GM12865 (cell line): Measurements from ENCODE around the gene ZNRF3.

Experiments used
- DNase-seq: peaks from one replicate; pipeline ENCODE4 v3.0.0; 2010; ENCODE audit warnings: low read depth
- H3K4me3 ChIP-seq: 2 replicates; pipeline ENCODE4 v1.5.1; 2011; ENCODE audit warnings: mild to moderate bottlenecking, low read depth, low read length, control low read depth
- TF ChIP-seq, protein P1 (sequence below): IDR thresholded peaks from 2 replicates; pipeline ENCODE4 v1.5.1; 2011; ENCODE audit warnings: low read length, control low read depth, low read depth, inconsistent platforms; ENCODE audit not compliant: insufficient read depth; ENCODE audit errors: missing control alignments

Gene ZNRF3

DNA sequence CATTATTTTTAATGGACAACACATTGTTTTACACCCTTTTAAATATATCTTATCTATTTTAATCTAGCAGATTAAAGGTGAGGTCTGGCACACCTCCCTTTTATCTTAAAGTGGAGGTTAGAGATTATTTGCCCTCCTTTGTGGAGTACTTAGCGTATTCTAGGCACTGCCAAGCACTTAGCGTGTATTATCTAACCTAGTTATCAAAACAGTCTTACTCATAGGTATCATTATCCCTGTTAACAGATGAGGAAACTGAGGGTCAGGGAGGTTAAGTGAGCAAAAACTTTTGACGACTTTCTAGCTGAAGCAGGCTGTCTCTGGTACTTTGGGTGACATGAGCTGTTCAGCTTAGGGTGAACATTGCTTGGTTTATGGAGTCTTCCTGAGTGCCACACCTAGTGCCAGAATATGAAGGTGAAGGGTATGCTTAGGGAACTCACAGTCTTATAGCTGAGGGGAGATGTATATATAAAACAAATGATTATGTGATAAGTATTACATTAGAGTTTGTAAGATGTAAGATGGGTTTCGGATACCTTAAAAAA, 55.0 kb downstream of the ZNRF3 start:
- no peak overlapping the region for H3K4me3 ChIP-seq
- no peak for DNase-seq
- TF ChIP-seq, protein P1, sequence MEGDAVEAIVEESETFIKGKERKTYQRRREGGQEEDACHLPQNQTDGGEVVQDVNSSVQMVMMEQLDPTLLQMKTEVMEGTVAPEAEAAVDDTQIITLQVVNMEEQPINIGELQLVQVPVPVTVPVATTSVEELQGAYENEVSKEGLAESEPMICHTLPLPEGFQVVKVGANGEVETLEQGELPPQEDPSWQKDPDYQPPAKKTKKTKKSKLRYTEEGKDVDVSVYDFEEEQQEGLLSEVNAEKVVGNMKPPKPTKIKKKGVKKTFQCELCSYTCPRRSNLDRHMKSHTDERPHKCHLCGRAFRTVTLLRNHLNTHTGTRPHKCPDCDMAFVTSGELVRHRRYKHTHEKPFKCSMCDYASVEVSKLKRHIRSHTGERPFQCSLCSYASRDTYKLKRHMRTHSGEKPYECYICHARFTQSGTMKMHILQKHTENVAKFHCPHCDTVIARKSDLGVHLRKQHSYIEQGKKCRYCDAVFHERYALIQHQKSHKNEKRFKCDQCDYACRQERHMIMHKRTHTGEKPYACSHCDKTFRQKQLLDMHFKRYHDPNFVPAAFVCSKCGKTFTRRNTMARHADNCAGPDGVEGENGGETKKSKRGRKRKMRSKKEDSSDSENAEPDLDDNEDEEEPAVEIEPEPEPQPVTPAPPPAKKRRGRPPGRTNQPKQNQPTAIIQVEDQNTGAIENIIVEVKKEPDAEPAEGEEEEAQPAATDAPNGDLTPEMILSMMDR: no peak

DNA sequence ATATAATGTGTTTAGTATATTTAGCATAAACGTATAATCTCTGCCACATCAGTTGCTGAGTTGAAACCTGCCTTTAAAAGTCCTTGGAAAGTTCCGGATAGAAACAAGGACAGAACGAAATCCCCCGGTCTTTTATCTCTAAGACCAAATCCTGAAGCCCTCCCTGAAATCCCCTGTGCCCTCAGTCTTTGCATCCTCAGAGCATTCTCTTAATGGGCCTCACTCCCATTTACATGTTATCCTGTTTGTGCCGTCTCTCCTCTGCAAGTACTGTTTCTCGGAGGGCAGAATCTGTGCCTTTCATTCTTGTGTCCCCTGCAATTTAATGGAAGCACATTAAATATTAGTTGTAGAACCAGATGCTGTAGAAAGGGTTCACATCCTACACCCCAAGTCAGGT, 56.0 kb downstream of the ZNRF3 start:
- TF ChIP-seq, protein P1: no peak
- no peak for DNase-seq

DNA sequence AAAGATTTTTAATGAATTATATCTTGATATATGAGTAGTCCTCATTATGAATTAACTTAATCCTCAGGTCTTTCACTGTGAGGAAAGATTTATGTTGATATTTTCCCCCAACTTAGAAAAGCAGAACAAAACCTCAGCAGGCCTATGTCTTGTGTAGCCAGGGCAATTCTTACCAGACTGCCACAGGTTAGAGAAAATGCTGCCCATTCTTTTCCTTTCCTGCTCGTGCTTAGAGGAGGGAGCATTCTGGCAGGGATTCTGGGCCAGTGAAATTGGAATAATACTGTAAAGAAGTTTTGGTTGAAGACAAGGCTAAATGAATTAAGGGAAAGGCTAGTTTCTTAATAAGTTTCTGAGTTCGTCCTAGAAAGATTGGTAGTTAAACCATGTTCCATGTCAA, 56.6 kb downstream of the ZNRF3 start:
- no peak for DNase-seq
- TF ChIP-seq, protein P1: no peak
- no peak overlapping the region for H3K4me3 ChIP-seq

More for the DNA sequence above, 56.0 kb downstream of the ZNRF3 start:
- H3K4me3 ChIP-seq: no peak overlapping the region

DNA sequence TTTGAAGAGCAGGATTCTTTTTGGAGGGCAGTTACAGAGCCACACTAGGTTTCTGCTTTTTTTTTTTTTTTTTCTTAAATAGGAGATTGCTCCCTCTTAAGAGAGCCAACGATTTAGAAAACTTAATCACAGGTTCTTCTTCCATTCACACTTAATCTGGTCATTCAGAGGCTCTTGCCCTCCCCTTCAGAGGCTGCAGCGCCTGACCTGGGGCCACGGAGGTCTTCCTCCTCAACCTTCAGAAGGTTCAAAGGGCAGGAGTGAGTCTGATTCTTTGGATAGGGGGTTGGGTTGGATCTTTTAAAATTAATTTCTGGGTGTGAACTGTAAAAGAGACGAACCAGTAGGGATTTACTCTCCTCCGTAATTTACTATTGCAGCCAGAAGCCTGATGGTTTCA, 57.1 kb downstream of the ZNRF3 start:
- DNase-seq: no peak
- H3K4me3 ChIP-seq: no peak overlapping the region
- TF ChIP-seq, protein P1: no peak

DNA sequence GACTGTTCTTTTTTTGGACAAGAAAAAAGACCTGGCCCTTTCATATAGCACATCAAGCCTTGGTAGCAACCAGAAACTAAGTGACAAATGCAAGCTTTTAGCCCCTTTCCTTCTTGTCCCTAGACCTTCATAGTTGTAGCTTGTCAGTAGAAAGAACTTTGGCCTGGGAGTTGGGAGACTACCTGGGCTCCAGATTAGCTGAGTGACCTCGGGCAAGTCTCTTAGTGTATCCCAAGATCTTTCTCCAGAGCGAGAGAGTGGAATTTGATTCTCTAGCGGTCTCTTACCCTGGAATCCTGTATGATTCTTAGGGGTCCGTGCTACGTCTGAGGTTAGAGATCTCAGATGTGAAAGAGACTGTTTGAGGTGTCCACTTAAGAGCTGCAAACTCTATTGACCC, 59.0 kb downstream of the ZNRF3 start:
- no peak overlapping the region for H3K4me3 ChIP-seq
- TF ChIP-seq, protein P1: no peak
- DNase-seq: no peak

DNA sequence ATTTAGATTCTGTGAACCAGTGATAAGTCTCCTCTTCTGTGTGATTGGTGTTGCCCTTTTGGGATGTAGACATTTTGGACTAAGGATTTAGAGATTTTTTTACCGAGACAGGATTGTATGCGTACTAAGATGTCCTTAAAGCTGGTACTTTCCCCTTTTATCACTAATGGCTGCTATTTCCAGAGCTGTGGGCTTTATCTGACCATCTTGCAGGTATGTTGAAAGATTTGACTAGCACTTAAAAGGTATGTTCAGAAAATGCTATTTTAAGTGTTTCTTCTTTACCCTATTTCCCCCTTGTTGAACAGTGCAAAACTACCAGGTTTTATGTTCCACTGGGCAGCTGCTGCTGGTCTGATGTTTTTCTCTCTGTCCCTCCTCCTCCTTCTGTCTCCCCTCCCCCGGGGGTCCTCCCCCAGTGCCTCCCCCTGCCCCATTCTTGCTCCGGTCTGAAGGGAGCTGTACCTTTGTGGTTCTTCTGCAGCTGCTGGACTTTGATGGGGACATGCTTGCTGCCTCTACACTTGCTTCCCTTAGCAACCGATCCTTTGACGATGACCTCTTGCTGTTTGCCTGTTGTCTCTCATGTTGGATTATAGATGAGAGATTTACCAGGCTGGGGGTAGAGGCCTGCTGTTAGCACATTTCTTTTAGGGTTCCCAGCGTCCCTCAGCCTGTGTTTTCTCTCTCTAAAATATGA, 59.6 kb downstream of the ZNRF3 start:
- TF ChIP-seq, protein P1: no peak
- no peak for DNase-seq
- no peak overlapping the region for H3K4me3 ChIP-seq

DNA sequence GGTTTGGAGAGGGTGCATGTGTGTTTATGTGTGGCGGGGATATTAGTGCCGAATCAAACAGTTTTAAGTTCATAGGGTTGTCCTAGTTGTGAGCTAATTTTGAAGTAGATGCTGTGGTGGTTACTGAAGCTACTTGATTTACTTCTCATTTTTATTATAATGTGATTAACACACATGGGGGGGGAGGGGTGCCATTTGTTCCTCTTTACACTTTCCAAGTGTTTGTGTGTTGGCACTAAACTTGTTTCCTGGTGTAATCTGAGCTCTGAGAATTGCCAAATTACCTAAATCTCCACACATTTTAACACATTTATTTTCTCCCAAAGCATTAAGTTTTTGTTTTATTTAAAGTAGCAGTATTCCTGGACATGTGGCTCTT, 60.1 kb downstream of the ZNRF3 start:
- TF ChIP-seq, protein P1: no peak
- no peak overlapping the region for H3K4me3 ChIP-seq
- no peak for DNase-seq
